Liver (tissue), 9 donors: ENCODE measurements around the gene LPGAT1. TPM values are rescaled to one million over a fixed set of nuclear protein-coding genes. Genes with fewer than 3 reads are reported as not detected.

Experiments used
- DNase-seq: peaks from one replicate; pipeline ENCODE4 v3.0.0-alpha.2; 2017; ENCODE audit warnings: low spot score
- H3K27ac ChIP-seq, 2 donors: one replicate each; pipeline ENCODE4 v1.7.0; 2013; ENCODE audit warnings: inconsistent platforms in 2 of 2, low read length in 2 of 2, control low read depth in 1 of 2, low read depth in 1 of 2, mild to moderate bottlenecking in 1 of 2
- H3K27me3 ChIP-seq, 4 donors: one replicate each; pipeline versions ENCODE4 v1.6.1 to v1.7.0; 2013; ENCODE audit warnings: low read length in 3 of 4, inconsistent platforms in 1 of 4, mild to moderate bottlenecking in 1 of 4, moderate library complexity in 1 of 4; ENCODE audit not compliant: control insufficient read depth in 4 of 4, insufficient read depth in 4 of 4
- H3K36me3 ChIP-seq, 4 donors: one replicate each; pipeline versions ENCODE4 v1.6.1 to v1.7.0; 2013; ENCODE audit warnings: low read length in 3 of 4, mild to moderate bottlenecking in 3 of 4, low read depth in 1 of 4, moderate library complexity in 1 of 4; ENCODE audit not compliant: control insufficient read depth in 4 of 4, insufficient read depth in 3 of 4
- H3K4me1 ChIP-seq, 4 donors: one replicate each; pipeline versions ENCODE4 v1.6.1 to v1.7.0; 2013; ENCODE audit warnings: low read length in 3 of 4, mild to moderate bottlenecking in 3 of 4, moderate library complexity in 1 of 4; ENCODE audit not compliant: control insufficient read depth in 4 of 4, insufficient read depth in 4 of 4
- H3K4me3 ChIP-seq, 3 donors: one replicate each; pipeline versions ENCODE4 v1.6.1 to v1.7.0; 2013; ENCODE audit warnings: low read length in 3 of 3, control low read depth in 1 of 3, low read depth in 1 of 3, mild to moderate bottlenecking in 1 of 3
- H3K9ac ChIP-seq, 2 donors: one replicate each; pipeline ENCODE4 v1.7.0; 2013; ENCODE audit warnings: low read length in 2 of 2, mild to moderate bottlenecking in 2 of 2, moderate library complexity in 2 of 2, control low read depth in 1 of 2, low read depth in 1 of 2
- H3K9me3 ChIP-seq, 4 donors: one replicate each; pipeline versions ENCODE4 v1.6.1 to v1.7.0; 2013; ENCODE audit warnings: low read length in 3 of 4; ENCODE audit not compliant: control insufficient read depth in 4 of 4
- EGR1 ChIP-seq, 2 donors: IDR thresholded peaks; 2 replicates each; pipeline ENCODE4 v1.6.1; 2016 to 2018; ENCODE audit warnings: antibody characterized with exemption in 2 of 2, low read depth in 2 of 2
- FOXA1 ChIP-seq: IDR thresholded peaks from 2 replicates; pipeline ENCODE4 v1.6.1; 2016; ENCODE audit warnings: antibody characterized with exemption
- FOXA2 ChIP-seq: IDR thresholded peaks from 2 replicates; pipeline ENCODE4 v1.6.1; 2016; ENCODE audit warnings: antibody characterized with exemption
- GABPA ChIP-seq, 2 donors: IDR thresholded peaks in 1 of 2; conservative IDR thresholded peaks in 1 of 2; 2 replicates each; pipeline ENCODE4 v1.6.1; 2016; ENCODE audit warnings: antibody characterized with exemption in 2 of 2, mild to moderate bottlenecking in 1 of 2, moderate library complexity in 1 of 2
- HNF4A ChIP-seq, 2 donors: conservative IDR thresholded peaks; 2 replicates each; pipeline ENCODE4 v1.6.1; 2016; ENCODE audit warnings: antibody characterized with exemption in 2 of 2, mild to moderate bottlenecking in 2 of 2
- HNF4G ChIP-seq: IDR thresholded peaks from 2 replicates; pipeline ENCODE4 v1.6.1; 2016; ENCODE audit warnings: antibody characterized with exemption
- JUND ChIP-seq, 2 donors: IDR thresholded peaks; 2 replicates each; pipeline ENCODE4 v1.6.1; 2016; ENCODE audit warnings: antibody characterized with exemption in 2 of 2
- MAX ChIP-seq: IDR thresholded peaks from 2 replicates; pipeline ENCODE4 v1.6.1; 2016; ENCODE audit warnings: antibody characterized with exemption
- NR2F2 ChIP-seq: IDR thresholded peaks from 2 replicates; pipeline ENCODE4 v1.6.1; 2016; ENCODE audit warnings: antibody characterized with exemption
- RAD21 ChIP-seq, 2 donors: IDR thresholded peaks; 2 replicates each; pipeline ENCODE4 v1.6.1; 2016; ENCODE audit warnings: antibody characterized with exemption in 2 of 2, mild to moderate bottlenecking in 2 of 2
- REST ChIP-seq: IDR thresholded peaks from 2 replicates; pipeline ENCODE4 v1.6.1; 2016; ENCODE audit warnings: antibody characterized with exemption, mild to moderate bottlenecking
- RXRA ChIP-seq, 2 donors: IDR thresholded peaks; 2 replicates each; pipeline ENCODE4 v1.6.1; 2017 to 2018; ENCODE audit warnings: antibody characterized with exemption in 2 of 2, mild to moderate bottlenecking in 1 of 2
- SP1 ChIP-seq: IDR thresholded peaks from 2 replicates; pipeline ENCODE4 v1.6.1; 2018; ENCODE audit warnings: antibody characterized with exemption, mild to moderate bottlenecking
- TAF1 ChIP-seq: conservative IDR thresholded peaks from 2 replicates; pipeline ENCODE4 v1.6.1; 2016; ENCODE audit warnings: antibody characterized with exemption, mild to moderate bottlenecking
- YY1 ChIP-seq: IDR thresholded peaks from 2 replicates; pipeline ENCODE4 v1.6.1; 2016; ENCODE audit warnings: antibody characterized with exemption, mild to moderate bottlenecking
- WGBS: extraction: QIAGEN DNeasy Blood & Tissue Kit; methylation state at CpG from one replicate; pipeline ENCODE4 v1.1.7; 2013; 5-methylcytosine and 5-hydroxymethylcytosine counted together
- polyA plus RNA-seq, 2 donors: library from polyadenylated mRNA; stranded (reverse) in 1 of 2; unstranded in 1 of 2; fragments of 200-250 nt in 1 of 2; fragments of >200 nt in 1 of 2; fragmentation: Nextera tagmentation in 1 of 2; extraction: Ambion mirVana in 1 of 2; gene quantifications; one replicate each; pipeline versions ENCODE4 v1.2.1 to v1.2.3, GENCODE V29; 2013 to 2015
- total RNA-seq, 2 donors: library from RNA; depleted of rRNA; stranded (reverse); fragments of >200 nt; gene quantifications; one replicate each; pipeline ENCODE4 v1.2.3, GENCODE V29; 2014
- TF ChIP-seq, protein P1 (sequence below): IDR thresholded peaks from 2 replicates; pipeline ENCODE4 v1.6.1; 2016; ENCODE audit warnings: antibody characterized with exemption
- TF ChIP-seq, protein P2 (sequence below): IDR thresholded peaks from 2 replicates; pipeline ENCODE4 v1.6.1; 2016; ENCODE audit warnings: antibody characterized with exemption
- TF ChIP-seq, protein P3 (sequence below): fragments of 150-350 bp; IDR thresholded peaks from 2 replicates; pipeline ENCODE4 v1.5.1; 2017; ENCODE audit warnings: improper control_type of control experiment, low read depth, low read length; ENCODE audit not compliant: missing input control
- donor health status: healthy.
- donor health status: healthy.
- donor health status: healthy.
- donor health status: healthy.
- donor health status: healthy.

Gene LPGAT1
- total and polyA plus RNA-seq, 4 donors: 11.6 to 53.8 (median 32.2) TPM

DNA sequence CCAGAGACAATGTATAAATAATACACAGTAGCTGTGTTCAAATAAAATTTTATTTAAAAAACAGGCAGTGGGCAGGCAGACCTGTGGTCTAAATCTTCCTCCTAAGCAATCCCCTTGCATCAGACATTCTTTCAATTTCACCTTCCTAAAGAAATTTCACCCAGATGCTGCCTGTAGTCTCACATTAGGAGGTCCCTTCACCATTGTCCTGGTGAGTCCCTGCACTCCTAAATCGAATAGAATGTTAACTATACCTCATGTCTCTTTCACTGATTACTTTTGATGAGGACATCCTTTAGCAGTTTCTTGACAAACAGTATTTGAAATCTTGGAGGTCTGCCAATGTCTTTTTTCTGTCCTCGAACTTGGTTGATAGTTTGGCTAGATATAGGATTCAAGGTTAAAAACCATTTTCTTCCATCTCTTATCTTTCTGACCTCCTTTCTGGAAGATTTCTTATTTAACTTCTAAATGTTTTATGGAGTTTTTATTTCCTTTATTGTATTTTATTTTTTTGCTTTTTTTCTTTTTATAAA lies 77.5 kb downstream of the LPGAT1 start:
- no peaks in the 10 kb centered on the region for H3K4me1 ChIP-seq
- 26% methylated on average over 2 of the region's 2 CpGs for WGBS
- no peak overlapping the region for H3K27ac ChIP-seq
- TF ChIP-seq SP1 (no peak), MAX (no peak), RAD21 (IDR thresholded peaks at IDR 0.05) (no peak), EGR1 (IDR thresholded peaks at IDR 0.05; ENCODE audit: low read depth in 2 of 2) (no peak), FOXA2 (no peak), FOXA1 (no peak), YY1 (no peak), GABPA (IDR thresholded peaks at IDR 0.05 in 1 of 2, conservative IDR thresholded peaks at IDR 0.05 in 1 of 2) (no peak), TAF1 (no peak), HNF4A (conservative IDR thresholded peaks at IDR 0.05) (no peak), HNF4G (no peak), RXRA (IDR thresholded peaks at IDR 0.05) (no peak), REST (no peak), JUND (IDR thresholded peaks at IDR 0.05) (no peak), NR2F2 (no peak)
- TF ChIP-seq, protein P1, sequence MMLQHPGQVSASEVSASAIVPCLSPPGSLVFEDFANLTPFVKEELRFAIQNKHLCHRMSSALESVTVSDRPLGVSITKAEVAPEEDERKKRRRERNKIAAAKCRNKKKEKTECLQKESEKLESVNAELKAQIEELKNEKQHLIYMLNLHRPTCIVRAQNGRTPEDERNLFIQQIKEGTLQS: no peak
- TF ChIP-seq, protein P2, sequence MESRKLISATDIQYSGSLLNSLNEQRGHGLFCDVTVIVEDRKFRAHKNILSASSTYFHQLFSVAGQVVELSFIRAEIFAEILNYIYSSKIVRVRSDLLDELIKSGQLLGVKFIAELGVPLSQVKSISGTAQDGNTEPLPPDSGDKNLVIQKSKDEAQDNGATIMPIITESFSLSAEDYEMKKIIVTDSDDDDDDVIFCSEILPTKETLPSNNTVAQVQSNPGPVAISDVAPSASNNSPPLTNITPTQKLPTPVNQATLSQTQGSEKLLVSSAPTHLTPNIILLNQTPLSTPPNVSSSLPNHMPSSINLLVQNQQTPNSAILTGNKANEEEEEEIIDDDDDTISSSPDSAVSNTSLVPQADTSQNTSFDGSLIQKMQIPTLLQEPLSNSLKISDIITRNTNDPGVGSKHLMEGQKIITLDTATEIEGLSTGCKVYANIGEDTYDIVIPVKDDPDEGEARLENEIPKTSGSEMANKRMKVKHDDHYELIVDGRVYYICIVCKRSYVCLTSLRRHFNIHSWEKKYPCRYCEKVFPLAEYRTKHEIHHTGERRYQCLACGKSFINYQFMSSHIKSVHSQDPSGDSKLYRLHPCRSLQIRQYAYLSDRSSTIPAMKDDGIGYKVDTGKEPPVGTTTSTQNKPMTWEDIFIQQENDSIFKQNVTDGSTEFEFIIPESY: no peak
- TF ChIP-seq, protein P3, sequence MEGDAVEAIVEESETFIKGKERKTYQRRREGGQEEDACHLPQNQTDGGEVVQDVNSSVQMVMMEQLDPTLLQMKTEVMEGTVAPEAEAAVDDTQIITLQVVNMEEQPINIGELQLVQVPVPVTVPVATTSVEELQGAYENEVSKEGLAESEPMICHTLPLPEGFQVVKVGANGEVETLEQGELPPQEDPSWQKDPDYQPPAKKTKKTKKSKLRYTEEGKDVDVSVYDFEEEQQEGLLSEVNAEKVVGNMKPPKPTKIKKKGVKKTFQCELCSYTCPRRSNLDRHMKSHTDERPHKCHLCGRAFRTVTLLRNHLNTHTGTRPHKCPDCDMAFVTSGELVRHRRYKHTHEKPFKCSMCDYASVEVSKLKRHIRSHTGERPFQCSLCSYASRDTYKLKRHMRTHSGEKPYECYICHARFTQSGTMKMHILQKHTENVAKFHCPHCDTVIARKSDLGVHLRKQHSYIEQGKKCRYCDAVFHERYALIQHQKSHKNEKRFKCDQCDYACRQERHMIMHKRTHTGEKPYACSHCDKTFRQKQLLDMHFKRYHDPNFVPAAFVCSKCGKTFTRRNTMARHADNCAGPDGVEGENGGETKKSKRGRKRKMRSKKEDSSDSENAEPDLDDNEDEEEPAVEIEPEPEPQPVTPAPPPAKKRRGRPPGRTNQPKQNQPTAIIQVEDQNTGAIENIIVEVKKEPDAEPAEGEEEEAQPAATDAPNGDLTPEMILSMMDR: no peak
- no peak for DNase-seq
- peaks cover 5 to 37% (median 26%) of the 10 kb centered on the region in 4 donors for H3K36me3 ChIP-seq
- H3K4me3 ChIP-seq: no peak overlapping the region
- no peaks in the 10 kb centered on the region for H3K27me3 ChIP-seq
- H3K9me3 ChIP-seq: no peaks in the 10 kb centered on the region
- no peak overlapping the region for H3K9ac ChIP-seq
